Neuron (in vitro differentiated cells): Measurements from ENCODE around the gene MAD1L1.

Source experiments
- H2AFZ ChIP-seq: one replicate; pipeline ENCODE4 v1.6.1; 2013; ENCODE audit warnings: low read depth, mild to moderate bottlenecking, inconsistent platforms, low read length, moderate library complexity
- H3K27me3 ChIP-seq: one replicate; pipeline ENCODE4 v1.6.1; 2013; ENCODE audit warnings: low read length; ENCODE audit not compliant: insufficient read depth
- H3K36me3 ChIP-seq: one replicate; pipeline ENCODE4 v1.6.1; 2013; ENCODE audit warnings: low read length; ENCODE audit not compliant: insufficient read depth
- H3K4me1 ChIP-seq: one replicate; pipeline ENCODE4 v1.6.1; 2013; ENCODE audit warnings: low read length; ENCODE audit not compliant: insufficient read depth
- H3K4me3 ChIP-seq: 2 replicates; pipeline ENCODE4 v1.5.1; 2013; ENCODE audit warnings: mild to moderate bottlenecking, low read length, moderate library complexity
- H3K9me3 ChIP-seq: one replicate; pipeline ENCODE4 v1.6.1; 2013; ENCODE audit warnings: low read length

The MAD1L1 gene

GRCh38 chr7:2106924-2107323, 125.8 kb downstream of the MAD1L1 start:
- Histone ChIP-seq H2AFZ (no peak overlapping the region), H3K36me3 (no peaks in the 10 kb centered on the region), H3K4me1 (peaks cover 65% of the 10 kb centered on the region), H3K27me3 (no peaks in the 10 kb centered on the region), H3K4me3 (no peak overlapping the region), H3K9me3 (no peaks in the 10 kb centered on the region)

GRCh38 chr7:2106440-2106839, 126.3 kb downstream of the MAD1L1 start:
- Histone ChIP-seq H3K36me3 (no peaks in the 10 kb centered on the region), H3K4me3 (no peak overlapping the region), H2AFZ (no peak overlapping the region), H3K4me1 (peaks cover 63% of the 10 kb centered on the region), H3K9me3 (no peaks in the 10 kb centered on the region), H3K27me3 (no peaks in the 10 kb centered on the region)

- Histone ChIP-seq H3K4me3 (no peak overlapping the region), H3K27me3 (no peaks in the 10 kb centered on the region), H3K9me3 (no peaks in the 10 kb centered on the region), H3K4me1 (peaks cover 58% of the 10 kb centered on the region), H2AFZ (no peak overlapping the region), H3K36me3 (no peaks in the 10 kb centered on the region)
Measured at GRCh38 chr7:2105917-2106316, 126.8 kb downstream of the MAD1L1 start.

GRCh38 chr7:2105280-2105679, 127.5 kb downstream of the MAD1L1 start:
- Histone ChIP-seq H3K9me3 (no peaks in the 10 kb centered on the region), H3K4me3 (no peak overlapping the region), H3K4me1 (peaks cover 55% of the 10 kb centered on the region), H3K36me3 (no peaks in the 10 kb centered on the region), H2AFZ (no peak overlapping the region), H3K27me3 (no peaks in the 10 kb centered on the region)

- no peak overlapping the region for H2AFZ ChIP-seq
- no peaks in the 10 kb centered on the region for H3K36me3 ChIP-seq
- H3K27me3 ChIP-seq: no peaks in the 10 kb centered on the region
- no peaks in the 10 kb centered on the region for H3K9me3 ChIP-seq
- no peak overlapping the region for H3K4me3 ChIP-seq
- H3K4me1 ChIP-seq: peaks cover 53% of the 10 kb centered on the region
Measured at GRCh38 chr7:2104716-2105115, 128.0 kb downstream of the MAD1L1 start.

GRCh38 chr7:2104107-2104710, 128.5 kb downstream of the MAD1L1 start:
- H3K4me3 ChIP-seq: no peak overlapping the region

GRCh38 chr7:2103071-2103898, 129.5 kb downstream of the MAD1L1 start:
- H3K4me1 ChIP-seq: peaks cover 39% of the 10 kb centered on the region
- no peak overlapping the region for H2AFZ ChIP-seq
- H3K9me3 ChIP-seq: no peaks in the 10 kb centered on the region
- no peaks in the 10 kb centered on the region for H3K36me3 ChIP-seq
- no peak overlapping the region for H3K4me3 ChIP-seq
- H3K27me3 ChIP-seq: no peaks in the 10 kb centered on the region

More at GRCh38 chr7:2104107-2104710, 128.5 kb downstream of the MAD1L1 start:
- Histone ChIP-seq H3K36me3 (no peaks in the 10 kb centered on the region), H3K4me1 (peaks cover 48% of the 10 kb centered on the region), H2AFZ (no peak overlapping the region), H3K9me3 (no peaks in the 10 kb centered on the region), H3K27me3 (no peaks in the 10 kb centered on the region)

- Histone ChIP-seq H3K4me3 (no peak overlapping the region), H3K36me3 (no peaks in the 10 kb centered on the region), H3K4me1 (peaks cover 30% of the 10 kb centered on the region), H2AFZ (no peak overlapping the region), H3K9me3 (no peaks in the 10 kb centered on the region), H3K27me3 (no peaks in the 10 kb centered on the region)
Measured at GRCh38 chr7:2102375-2102723, 130.4 kb downstream of the MAD1L1 start.

GRCh38 chr7:2101630-2102374, 130.9 kb downstream of the MAD1L1 start:
- no peak overlapping the region for H3K4me3 ChIP-seq
- H3K27me3 ChIP-seq: no peaks in the 10 kb centered on the region
- H3K36me3 ChIP-seq: no peaks in the 10 kb centered on the region
- no peaks in the 10 kb centered on the region for H3K9me3 ChIP-seq
- no peak overlapping the region for H2AFZ ChIP-seq
- H3K4me1 ChIP-seq: peaks cover 24% of the 10 kb centered on the region

DNA sequence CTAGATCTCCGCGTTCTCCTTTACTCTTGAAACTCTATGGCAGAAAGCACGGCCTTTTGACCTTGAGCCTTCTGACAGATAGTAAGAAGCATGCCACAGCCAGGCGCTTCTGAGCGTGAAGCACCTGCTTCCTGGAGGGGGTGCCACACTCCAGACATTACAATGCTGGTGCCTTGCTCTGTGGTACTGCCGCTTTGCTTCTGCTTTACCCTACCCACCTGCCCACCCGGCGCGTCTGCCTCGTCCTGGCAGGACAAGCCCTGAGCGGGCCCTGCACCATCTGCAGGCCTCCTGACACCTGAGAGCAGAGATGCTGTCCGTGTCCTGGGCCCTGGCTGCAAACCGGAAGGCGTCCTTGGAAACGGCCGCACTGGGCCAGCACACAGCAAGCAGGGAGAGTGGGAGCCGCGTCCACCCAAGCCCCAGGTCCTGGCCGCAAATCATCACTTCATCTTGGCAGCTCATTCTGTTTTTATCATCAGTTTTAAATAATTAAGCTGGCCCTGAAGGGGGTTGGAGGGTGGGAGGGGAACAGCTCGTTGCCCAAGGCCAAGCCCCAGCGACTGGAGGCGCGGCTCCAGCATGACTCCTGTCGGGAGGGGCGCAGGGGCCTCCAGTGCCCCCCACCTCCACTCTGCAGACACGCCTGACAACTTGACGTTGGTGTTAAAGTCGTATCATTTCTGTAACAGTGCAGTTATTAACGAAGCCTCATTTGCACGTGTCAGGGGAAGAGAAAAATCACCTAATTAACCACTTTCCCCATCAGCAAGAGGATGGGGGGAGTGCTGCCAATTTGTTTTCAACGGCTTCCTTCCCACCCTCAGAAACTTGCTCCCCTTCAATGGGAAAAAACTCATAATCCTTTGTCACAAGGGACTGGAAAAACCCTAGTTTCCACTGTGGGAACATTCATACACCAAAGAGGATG, 132.2 kb downstream of the MAD1L1 start:
- Histone ChIP-seq H2AFZ (no peak overlapping the region), H3K27me3 (no peaks in the 10 kb centered on the region), H3K36me3 (no peaks in the 10 kb centered on the region), H3K4me3 (no peak overlapping the region), H3K9me3 (no peaks in the 10 kb centered on the region), H3K4me1 (peaks cover 21% of the 10 kb centered on the region)

DNA sequence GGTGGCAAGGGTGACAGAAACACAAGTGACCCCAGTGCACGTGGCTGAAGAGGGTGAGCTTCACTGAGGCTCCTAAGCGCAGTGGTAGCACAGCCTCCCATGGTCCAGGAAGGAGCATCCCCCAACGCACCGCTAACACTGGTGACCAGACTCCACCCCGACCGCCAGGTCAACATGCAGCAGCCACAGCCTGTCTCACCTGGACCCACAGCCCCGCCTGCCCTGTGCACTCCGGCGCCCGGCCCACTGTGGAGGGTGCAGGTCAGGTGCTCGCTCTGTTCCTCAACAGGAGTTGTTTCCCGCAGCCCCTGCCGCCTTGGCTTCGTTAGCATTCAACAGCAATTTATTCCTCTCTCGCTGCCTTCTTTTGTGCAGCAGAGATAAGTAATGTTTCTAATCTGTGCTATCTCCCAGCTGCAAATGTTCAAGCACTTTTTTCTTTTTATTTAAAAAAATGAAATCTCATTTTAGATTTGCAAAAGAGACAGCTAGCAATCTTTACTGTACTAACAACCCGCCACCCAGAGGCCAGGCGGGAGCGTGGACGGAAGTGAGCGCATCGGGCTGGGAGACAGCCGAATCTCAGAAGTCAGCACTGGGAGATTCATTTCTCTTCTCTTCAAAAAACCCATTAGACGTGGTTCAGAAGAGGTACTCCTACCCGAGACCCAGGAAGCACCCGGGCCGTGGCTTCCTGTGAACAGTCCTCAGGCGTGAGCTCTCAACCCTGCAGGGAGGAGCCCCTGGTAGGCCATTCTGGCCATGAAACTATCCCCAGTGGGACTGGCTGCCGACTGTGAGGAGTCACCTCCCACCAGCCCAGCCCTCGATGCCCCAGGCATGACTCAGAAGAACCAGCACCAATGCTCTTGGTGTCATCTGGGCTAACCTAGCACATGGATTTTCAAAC, 133.4 kb downstream of the MAD1L1 start:
- Histone ChIP-seq H3K36me3 (no peaks in the 10 kb centered on the region), H3K9me3 (no peaks in the 10 kb centered on the region), H3K27me3 (no peaks in the 10 kb centered on the region), H2AFZ (no peak overlapping the region), H3K4me3 (no peak overlapping the region), H3K4me1 (peaks cover 13% of the 10 kb centered on the region)

DNA sequence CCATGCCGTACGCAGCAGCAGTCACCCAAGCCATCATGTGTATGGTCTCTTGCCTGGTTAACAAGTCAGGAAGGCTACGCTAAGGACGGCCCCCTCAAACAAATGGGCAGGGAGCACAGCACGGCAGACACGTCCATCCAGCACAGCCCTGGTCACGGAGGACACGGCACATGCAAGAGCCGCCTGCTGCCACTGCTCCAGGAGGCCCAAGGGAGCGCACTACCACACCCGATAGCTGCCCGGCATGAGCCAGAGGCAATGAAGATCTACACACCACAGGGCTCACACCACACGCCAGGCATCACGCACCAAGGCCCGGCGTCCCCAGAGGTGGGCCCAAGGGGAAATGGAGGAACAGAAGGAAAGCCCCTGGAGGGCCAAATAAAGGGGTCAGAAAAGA, 134.2 kb downstream of the MAD1L1 start:
- Histone ChIP-seq H3K36me3 (no peaks in the 10 kb centered on the region), H3K27me3 (no peaks in the 10 kb centered on the region), H3K4me3 (no peak overlapping the region), H2AFZ (no peak overlapping the region), H3K4me1 (peaks cover 5% of the 10 kb centered on the region), H3K9me3 (no peaks in the 10 kb centered on the region)
